KMS-11 (cell line): ENCODE results near the gene SPEG.

Source experiments
- H2AFZ ChIP-seq: fragments of 200-600 bp; sonication (generic); 2 replicates; pipeline ENCODE4 v1.6.1; 2016; ENCODE audit warnings: antibody characterized with exemption, mixed run types, low read depth
- H3K27ac ChIP-seq: fragments of 200-600 bp; sonication (generic); 2 replicates; pipeline ENCODE4 v1.6.1; 2016; ENCODE audit warnings: mild to moderate bottlenecking, mixed run types
- H3K27me3 ChIP-seq: fragments of 200-600 bp; sonication (generic); 2 replicates; pipeline ENCODE4 v1.6.1; 2017; ENCODE audit warnings: mild to moderate bottlenecking, low read depth, mixed run types, moderate library complexity; ENCODE audit not compliant: insufficient read depth
- H3K36me3 ChIP-seq: fragments of 200-600 bp; sonication (generic); 2 replicates; pipeline ENCODE4 v1.6.1; 2017; ENCODE audit warnings: mild to moderate bottlenecking, mixed run types; ENCODE audit not compliant: insufficient read depth
- H3K4me1 ChIP-seq: fragments of 200-600 bp; sonication (generic); 2 replicates; pipeline ENCODE4 v1.6.1; 2016; ENCODE audit warnings: mild to moderate bottlenecking, low read depth, mixed run types; ENCODE audit not compliant: poor library complexity, severe bottlenecking
- H3K4me2 ChIP-seq: fragments of 200-600 bp; sonication (generic); 2 replicates; pipeline ENCODE4 v1.7.0; 2016; ENCODE audit warnings: mild to moderate bottlenecking, mixed run types
- H3K4me3 ChIP-seq: fragments of 200-600 bp; sonication (generic); IDR thresholded peaks from 2 replicates; pipeline ENCODE4 v1.6.1; 2017; ENCODE audit warnings: low read depth, low read length, mixed read lengths; ENCODE audit not compliant: insufficient read depth
- H3K79me2 ChIP-seq: fragments of 200-600 bp; sonication (generic); 2 replicates; pipeline ENCODE4 v1.6.1; 2016; ENCODE audit warnings: low read depth, mixed run types; ENCODE audit not compliant: insufficient read depth
- H3K9ac ChIP-seq: fragments of 200-600 bp; sonication (generic); 2 replicates; pipeline ENCODE4 v1.6.1; 2016; ENCODE audit warnings: mild to moderate bottlenecking, mixed run types
- H4K20me1 ChIP-seq: fragments of 200-600 bp; sonication (generic); 2 replicates; pipeline ENCODE4 v1.6.1; 2016; ENCODE audit warnings: mild to moderate bottlenecking, mixed run types; ENCODE audit not compliant: insufficient read depth
- TF ChIP-seq, protein P1 (sequence below): fragments of 200-600 bp; sonication (generic); conservative IDR thresholded peaks from 2 replicates; pipeline ENCODE4 v1.6.1; 2017; ENCODE audit warnings: low read depth, mild to moderate bottlenecking, antibody characterized with exemption, low read length, moderate library complexity, mixed read lengths

The SPEG gene

DNA sequence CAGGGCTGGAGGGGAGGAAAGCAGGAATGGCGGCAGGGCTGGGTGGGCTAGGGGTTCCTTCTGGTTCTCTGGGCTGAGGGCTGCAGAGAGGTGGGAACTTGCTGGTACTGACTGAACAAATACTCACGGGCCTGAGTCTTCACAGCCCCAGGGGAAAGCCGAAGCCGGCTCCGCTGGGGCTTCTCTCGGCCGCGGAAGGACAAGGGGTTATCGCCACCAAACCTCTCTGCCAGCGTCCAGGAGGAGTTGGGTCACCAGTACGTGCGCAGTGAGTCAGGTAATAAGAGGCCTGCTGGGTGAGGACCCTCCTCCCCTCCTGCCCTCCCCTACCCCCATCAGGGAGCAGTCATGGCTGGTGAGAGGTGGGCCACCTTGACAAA is 50.5 kb downstream of the SPEG start:
- no peaks in the 10 kb centered on the region for H3K4me1 ChIP-seq
- no peak overlapping the region for H3K4me2 ChIP-seq
- no peak overlapping the region for H2AFZ ChIP-seq
- peaks cover 93% of the 10 kb centered on the region for H3K27me3 ChIP-seq
- no peaks in the 10 kb centered on the region for H3K79me2 ChIP-seq
- TF ChIP-seq, protein P1, sequence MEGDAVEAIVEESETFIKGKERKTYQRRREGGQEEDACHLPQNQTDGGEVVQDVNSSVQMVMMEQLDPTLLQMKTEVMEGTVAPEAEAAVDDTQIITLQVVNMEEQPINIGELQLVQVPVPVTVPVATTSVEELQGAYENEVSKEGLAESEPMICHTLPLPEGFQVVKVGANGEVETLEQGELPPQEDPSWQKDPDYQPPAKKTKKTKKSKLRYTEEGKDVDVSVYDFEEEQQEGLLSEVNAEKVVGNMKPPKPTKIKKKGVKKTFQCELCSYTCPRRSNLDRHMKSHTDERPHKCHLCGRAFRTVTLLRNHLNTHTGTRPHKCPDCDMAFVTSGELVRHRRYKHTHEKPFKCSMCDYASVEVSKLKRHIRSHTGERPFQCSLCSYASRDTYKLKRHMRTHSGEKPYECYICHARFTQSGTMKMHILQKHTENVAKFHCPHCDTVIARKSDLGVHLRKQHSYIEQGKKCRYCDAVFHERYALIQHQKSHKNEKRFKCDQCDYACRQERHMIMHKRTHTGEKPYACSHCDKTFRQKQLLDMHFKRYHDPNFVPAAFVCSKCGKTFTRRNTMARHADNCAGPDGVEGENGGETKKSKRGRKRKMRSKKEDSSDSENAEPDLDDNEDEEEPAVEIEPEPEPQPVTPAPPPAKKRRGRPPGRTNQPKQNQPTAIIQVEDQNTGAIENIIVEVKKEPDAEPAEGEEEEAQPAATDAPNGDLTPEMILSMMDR = no peak
- no peak overlapping the region for H3K9ac ChIP-seq
- H3K4me3 ChIP-seq = no peak overlapping the region
- H3K27ac ChIP-seq = no peak overlapping the region
- no peaks in the 10 kb centered on the region for H3K36me3 ChIP-seq
- H4K20me1 ChIP-seq = no peaks in the 10 kb centered on the region

DNA sequence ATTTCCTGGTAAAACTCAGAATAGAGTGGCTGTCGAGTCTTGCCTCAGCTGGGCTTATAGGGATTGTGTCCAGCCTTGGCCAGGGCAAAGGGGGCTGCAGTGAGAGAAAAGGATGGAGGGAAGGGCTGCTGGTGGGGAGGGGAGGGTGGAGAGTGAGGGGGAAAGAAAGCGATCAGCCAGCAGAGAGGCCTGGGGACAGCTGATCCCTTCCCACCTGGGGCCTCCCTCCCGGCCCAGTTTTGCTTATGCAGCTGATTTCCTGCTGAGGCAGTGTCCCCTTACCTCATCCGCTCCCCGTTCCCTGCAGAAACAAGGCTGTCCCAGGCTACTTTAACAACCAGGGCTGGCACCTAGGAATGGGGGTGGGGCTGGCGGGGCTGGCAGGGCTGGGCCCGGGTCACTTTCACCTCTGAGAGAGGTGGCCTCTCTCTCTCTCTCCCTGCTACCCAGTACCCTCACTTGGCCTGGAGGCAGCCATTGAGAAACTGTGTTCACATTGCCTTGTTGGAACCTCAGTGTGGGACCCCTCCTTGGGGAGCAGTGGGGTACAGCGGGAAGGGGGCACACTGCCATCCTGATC is 51.8 kb downstream of the SPEG start:
- no peaks in the 10 kb centered on the region for H3K36me3 ChIP-seq
- H4K20me1 ChIP-seq = no peaks in the 10 kb centered on the region
- TF ChIP-seq, protein P1 = no peak
- no peak overlapping the region for H3K4me2 ChIP-seq
- no peaks in the 10 kb centered on the region for H3K4me1 ChIP-seq
- H3K27ac ChIP-seq = no peak overlapping the region
- H3K79me2 ChIP-seq = no peaks in the 10 kb centered on the region
- H2AFZ ChIP-seq = no peak overlapping the region
- no peak overlapping the region for H3K4me3 ChIP-seq
- H3K27me3 ChIP-seq = peaks cover 90% of the 10 kb centered on the region
- no peak overlapping the region for H3K9ac ChIP-seq

DNA sequence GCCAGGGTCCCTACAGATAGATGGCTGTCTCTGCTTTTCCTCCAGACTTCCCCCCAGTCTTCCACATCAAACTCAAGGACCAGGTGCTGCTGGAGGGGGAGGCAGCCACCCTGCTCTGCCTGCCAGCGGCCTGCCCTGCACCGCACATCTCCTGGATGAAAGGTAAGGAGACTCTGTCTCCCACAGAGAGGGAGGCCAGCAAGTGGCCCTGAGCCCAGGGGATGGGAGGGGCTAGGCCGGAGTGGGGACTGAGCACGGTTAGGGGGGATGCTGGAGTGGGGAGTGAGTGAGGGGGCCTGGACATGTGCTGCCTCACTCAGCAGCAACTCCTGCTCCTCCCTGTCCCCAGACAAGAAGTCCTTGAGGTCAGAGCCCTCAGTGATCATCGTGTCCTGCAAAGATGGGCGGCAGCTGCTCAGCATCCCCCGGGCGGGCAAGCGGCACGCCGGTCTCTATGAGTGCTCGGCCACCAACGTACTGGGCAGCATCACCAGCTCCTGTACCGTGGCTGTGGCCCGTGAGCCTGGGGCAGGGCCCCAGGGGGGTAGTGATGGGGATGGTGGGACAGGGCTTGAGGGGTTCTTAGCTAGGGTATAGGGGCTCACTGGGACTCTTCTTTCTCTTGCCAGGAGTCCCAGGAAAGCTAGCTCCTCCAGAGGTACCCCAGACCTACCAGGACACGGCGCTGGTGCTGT is 53.7 kb downstream of the SPEG start:
- Histone ChIP-seq H3K4me1 (no peaks in the 10 kb centered on the region), H2AFZ (no peak overlapping the region), H3K27ac (no peak overlapping the region), H3K4me2 (no peak overlapping the region), H3K4me3 (no peak overlapping the region), H3K79me2 (no peaks in the 10 kb centered on the region), H3K36me3 (no peaks in the 10 kb centered on the region), H4K20me1 (no peaks in the 10 kb centered on the region), H3K9ac (no peak overlapping the region), H3K27me3 (peaks cover 88% of the 10 kb centered on the region)
- TF ChIP-seq, protein P1 = no peak

DNA sequence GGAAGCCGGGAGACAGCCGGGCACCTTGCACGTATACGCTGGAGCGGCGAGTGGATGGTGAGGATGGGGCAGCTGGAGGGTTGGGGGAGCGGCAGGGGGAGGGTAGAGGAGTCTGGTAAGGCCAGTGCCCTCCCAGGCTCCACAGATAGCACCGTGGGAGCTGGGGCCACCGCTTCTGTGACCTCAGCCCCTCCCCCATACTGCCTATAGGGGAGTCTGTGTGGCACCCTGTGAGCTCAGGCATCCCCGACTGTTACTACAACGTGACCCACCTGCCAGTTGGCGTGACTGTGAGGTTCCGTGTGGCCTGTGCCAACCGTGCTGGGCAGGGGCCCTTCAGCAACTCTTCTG is 54.2 kb downstream of the SPEG start:
- Histone ChIP-seq H3K79me2 (no peaks in the 10 kb centered on the region), H3K4me2 (no peak overlapping the region), H3K36me3 (no peaks in the 10 kb centered on the region), H3K27ac (no peak overlapping the region), H3K4me1 (no peaks in the 10 kb centered on the region), H3K4me3 (no peak overlapping the region), H3K27me3 (peaks cover 91% of the 10 kb centered on the region), H3K9ac (no peak overlapping the region), H2AFZ (no peak overlapping the region), H4K20me1 (no peaks in the 10 kb centered on the region)
- TF ChIP-seq, protein P1 = no peak
